Activated CD8-positive, alpha-beta memory T cell treated with anti-CD3 and anti-CD28 coated beads, Interleukin-2, amount 10 ng/mL, durations not matched to agents 7 days and 5 days (primary cell): ENCODE measurements around the gene WDFY4. TPM values are rescaled to one million over a fixed set of nuclear protein-coding genes. Genes with fewer than 3 reads are reported as not detected.

Source experiments
- ATAC-seq: fragments of 150-1000 bp; cut with Tn5 transposase; one replicate; pipeline ENCODE4 v1.10.0; 2021; ENCODE audit warnings: moderate library complexity
- CTCF ChIA-PET: fragments of 350-600 bp; sonication (Branson Sonifier 250); formaldehyde crosslinking; loops from one replicate; lab custom pipeline; 2021; ENCODE audit warnings: antibody characterized with exemption; lab: Charles Lee
- DNase-seq: peaks from one replicate; pipeline ENCODE4 v3.0.0-alpha.2; 2020
- H3K27ac Mint-ChIP-seq: one replicate; pipeline ENCODE4 v1.8.0; 2021; ENCODE audit warnings: mild to moderate bottlenecking, mixed read lengths
- H3K27me3 Mint-ChIP-seq: one replicate; pipeline ENCODE4 v1.8.0; 2021; ENCODE audit warnings: mixed read lengths
- H3K36me3 Mint-ChIP-seq: one replicate; pipeline ENCODE4 v1.8.0; 2021; ENCODE audit warnings: mild to moderate bottlenecking, mixed read lengths
- H3K4me1 Mint-ChIP-seq: one replicate; pipeline ENCODE4 v1.8.0; 2021; ENCODE audit warnings: mixed read lengths
- H3K4me3 Mint-ChIP-seq: one replicate; pipeline ENCODE4 v1.8.0; 2021; ENCODE audit warnings: mild to moderate bottlenecking, moderate library complexity, mixed read lengths
- H3K9me3 Mint-ChIP-seq: one replicate; pipeline ENCODE4 v1.8.0; 2022; ENCODE audit warnings: low read depth, mixed read lengths
- total RNA-seq, 2 experiments: library from RNA; stranded (reverse); gene quantifications; one replicate each; pipeline ENCODE4 v1.2.3, GENCODE V29; 2021

The WDFY4 gene
- total RNA-seq, 2 experiments from 2014 or later: 0.06 TPM; not detected in 1

DNA sequence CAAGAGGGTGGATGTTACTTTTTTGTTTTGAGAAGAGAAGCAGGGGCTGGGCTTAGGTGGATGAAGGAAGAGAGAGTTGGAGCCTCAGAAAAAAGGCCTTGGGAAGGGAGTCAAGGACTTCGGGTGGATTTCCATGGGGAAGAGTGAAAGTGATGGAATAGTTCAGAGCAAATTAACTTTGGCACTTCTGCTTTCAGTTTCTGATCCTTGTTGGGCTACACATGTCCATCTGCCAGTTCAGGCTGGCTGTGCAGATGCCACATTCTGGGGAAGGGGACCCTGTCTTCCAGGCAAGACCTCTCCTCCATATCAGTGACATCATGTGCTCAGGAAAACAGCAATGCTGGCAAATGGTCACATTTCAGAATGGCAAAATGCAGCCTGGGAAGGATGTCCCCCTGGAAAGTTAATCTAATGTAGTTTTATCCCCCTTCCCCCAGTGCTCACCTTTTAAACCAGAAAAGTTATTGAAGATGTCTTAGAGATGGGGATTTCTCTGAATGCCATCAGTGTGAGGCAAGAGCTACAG, 86.0 kb downstream of the WDFY4 start:
- no peak overlapping the region for H3K27ac Mint-ChIP-seq
- CTCF ChIA-PET: no interaction called here
- H3K4me1 Mint-ChIP-seq: no peaks in the 10 kb centered on the region
- no peak overlapping the region for H3K4me3 Mint-ChIP-seq
- no peaks in the 10 kb centered on the region for H3K9me3 Mint-ChIP-seq
- H3K36me3 Mint-ChIP-seq: no peaks in the 10 kb centered on the region
- ATAC-seq: no peak
- H3K27me3 Mint-ChIP-seq: no peaks in the 10 kb centered on the region
- peak; percentile 15 for DNase-seq

DNA sequence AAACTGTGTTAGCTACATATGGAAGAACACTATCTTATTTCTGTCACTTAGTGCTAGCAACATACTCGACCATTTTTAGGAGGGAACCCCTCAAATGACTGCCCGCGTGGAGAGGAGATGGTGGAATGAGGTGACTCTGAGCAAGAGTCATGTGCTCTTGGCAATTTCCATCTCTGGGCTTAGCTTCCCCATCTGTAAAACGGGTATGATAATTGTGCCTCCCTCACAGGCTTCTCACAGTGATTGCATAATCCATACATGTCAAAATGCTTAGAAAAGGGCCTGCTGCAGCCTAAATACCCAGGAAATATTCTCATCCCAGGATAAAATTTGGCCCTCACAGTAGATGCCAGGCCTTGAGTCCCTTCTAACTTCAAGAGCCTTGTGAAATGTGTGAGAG, 86.6 kb downstream of the WDFY4 start:
- no peak for ATAC-seq
- H3K9me3 Mint-ChIP-seq: no peaks in the 10 kb centered on the region
- DNase-seq: no peak
- no peak overlapping the region for H3K27ac Mint-ChIP-seq
- no peaks in the 10 kb centered on the region for H3K4me1 Mint-ChIP-seq
- H3K36me3 Mint-ChIP-seq: no peaks in the 10 kb centered on the region
- no peak overlapping the region for H3K4me3 Mint-ChIP-seq
- no peaks in the 10 kb centered on the region for H3K27me3 Mint-ChIP-seq
- CTCF ChIA-PET: no interaction called here

DNA sequence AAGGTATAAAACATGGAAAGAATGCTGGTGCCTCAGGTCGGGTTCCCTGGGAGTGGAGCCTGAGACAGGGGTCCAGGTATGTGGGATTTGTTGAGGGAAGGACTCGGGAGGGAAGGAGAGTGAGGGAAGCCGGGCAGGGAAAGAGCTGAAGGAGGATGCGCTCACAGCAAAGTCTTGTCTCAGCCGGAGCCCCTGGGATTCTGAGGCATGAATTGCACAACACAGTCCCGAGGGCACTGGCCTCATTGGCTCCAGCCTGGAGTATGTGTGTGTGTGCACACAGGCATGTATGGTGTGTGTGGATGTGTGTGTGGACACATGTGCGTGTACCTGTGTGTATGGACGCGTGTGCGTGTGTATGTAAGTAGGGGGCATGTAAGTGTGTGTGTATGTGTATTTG, 87.4 kb downstream of the WDFY4 start:
- H3K4me1 Mint-ChIP-seq: no peaks in the 10 kb centered on the region
- no peaks in the 10 kb centered on the region for H3K27me3 Mint-ChIP-seq
- CTCF ChIA-PET: no interaction called here
- H3K9me3 Mint-ChIP-seq: no peaks in the 10 kb centered on the region
- ATAC-seq: no peak
- DNase-seq: peak; percentile 27
- no peak overlapping the region for H3K4me3 Mint-ChIP-seq
- no peaks in the 10 kb centered on the region for H3K36me3 Mint-ChIP-seq
- H3K27ac Mint-ChIP-seq: no peak overlapping the region

DNA sequence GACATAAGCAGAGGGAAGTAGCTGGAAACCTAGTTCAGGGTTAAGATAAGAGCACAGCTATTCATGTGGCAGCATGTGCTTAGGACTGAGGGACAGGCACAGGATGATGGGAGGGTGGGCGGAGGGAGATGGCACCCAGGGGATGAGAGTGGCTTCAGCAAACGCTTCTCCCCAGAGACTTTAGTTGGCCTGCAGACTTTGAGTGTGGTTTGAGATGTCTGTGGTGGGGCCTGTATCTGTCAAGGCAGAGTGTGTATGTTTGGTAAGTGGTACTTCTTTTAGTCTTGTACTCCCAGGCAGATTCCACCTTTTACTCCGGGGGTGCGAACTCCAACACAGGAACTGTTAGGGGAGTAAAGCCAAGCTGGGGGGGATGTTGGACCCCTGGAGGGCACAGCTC, 88.9 kb downstream of the WDFY4 start:
- Mint-ChIP-seq H3K27ac (no peak overlapping the region), H3K27me3 (no peaks in the 10 kb centered on the region), H3K36me3 (no peaks in the 10 kb centered on the region), H3K4me3 (no peak overlapping the region), H3K9me3 (no peaks in the 10 kb centered on the region), H3K4me1 (no peaks in the 10 kb centered on the region)
- peak; percentile 29 for DNase-seq
- ATAC-seq: no peak
- CTCF ChIA-PET: no interaction called here

DNA sequence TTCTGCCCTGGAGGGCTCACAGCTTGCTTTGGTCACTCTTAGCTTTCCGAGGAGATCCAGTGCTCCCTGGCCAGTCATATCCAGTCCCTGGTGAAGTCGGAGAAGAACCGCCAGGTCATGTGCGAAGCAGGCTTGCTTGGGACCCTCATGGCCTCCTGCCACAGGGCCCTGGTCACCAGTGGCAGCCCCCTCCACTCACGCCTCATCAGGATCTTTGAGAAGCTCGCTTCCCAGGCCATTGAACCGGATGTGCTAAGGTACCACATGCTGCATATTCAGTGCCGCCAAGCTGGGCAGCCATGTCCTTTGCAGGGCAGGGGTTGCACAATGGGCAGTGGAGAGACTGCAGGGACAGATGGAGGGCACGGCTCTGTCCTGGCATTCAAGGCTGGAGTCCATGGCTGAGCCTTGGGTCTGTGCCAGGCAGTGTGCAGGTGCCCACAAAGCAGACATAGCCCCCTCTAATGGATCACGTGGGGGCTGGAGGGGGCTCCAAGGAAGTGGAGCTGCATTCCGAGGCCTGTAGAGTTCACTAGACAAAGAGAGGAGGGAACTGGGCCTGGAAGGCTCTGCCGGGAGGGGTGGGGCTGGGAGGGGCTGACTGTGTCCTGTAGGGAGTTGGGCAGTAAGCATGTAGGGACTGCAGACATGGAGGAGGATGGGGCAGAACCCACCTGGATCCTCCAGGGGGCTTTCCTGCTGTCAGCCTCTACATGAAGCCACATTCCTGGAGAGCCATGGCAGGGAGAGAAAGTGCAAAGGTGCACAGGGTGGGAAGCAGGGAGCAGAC, 89.9 kb downstream of the WDFY4 start:
- no peaks in the 10 kb centered on the region for H3K4me1 Mint-ChIP-seq
- peak; percentile 29 for DNase-seq
- no peak overlapping the region for H3K4me3 Mint-ChIP-seq
- no peaks in the 10 kb centered on the region for H3K9me3 Mint-ChIP-seq
- no peak overlapping the region for H3K27ac Mint-ChIP-seq
- no peak for ATAC-seq
- CTCF ChIA-PET: no interaction called here
- H3K27me3 Mint-ChIP-seq: no peaks in the 10 kb centered on the region
- no peaks in the 10 kb centered on the region for H3K36me3 Mint-ChIP-seq

DNA sequence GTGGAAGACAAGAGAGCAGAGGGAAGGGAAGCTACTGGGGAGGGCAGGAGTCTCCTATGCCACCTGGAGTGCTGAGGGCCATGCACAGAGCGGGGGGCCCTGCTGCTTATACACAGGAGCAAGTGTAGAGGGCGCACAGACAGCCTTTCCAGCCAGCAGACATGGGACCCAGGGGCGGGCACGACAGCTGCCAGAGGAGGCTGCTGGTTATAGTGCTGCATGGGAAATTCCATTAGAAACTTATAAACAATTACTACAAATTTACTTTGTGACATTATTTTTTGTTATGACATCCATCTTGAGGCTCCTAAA, 90.5 kb downstream of the WDFY4 start:
- no peaks in the 10 kb centered on the region for H3K4me1 Mint-ChIP-seq
- H3K4me3 Mint-ChIP-seq: no peak overlapping the region
- DNase-seq (no peak), ATAC-seq (no peak)
- H3K27ac Mint-ChIP-seq: no peak overlapping the region
- H3K27me3 Mint-ChIP-seq: no peaks in the 10 kb centered on the region
- CTCF ChIA-PET: no interaction called here
- H3K36me3 Mint-ChIP-seq: no peaks in the 10 kb centered on the region
- H3K9me3 Mint-ChIP-seq: no peaks in the 10 kb centered on the region

DNA sequence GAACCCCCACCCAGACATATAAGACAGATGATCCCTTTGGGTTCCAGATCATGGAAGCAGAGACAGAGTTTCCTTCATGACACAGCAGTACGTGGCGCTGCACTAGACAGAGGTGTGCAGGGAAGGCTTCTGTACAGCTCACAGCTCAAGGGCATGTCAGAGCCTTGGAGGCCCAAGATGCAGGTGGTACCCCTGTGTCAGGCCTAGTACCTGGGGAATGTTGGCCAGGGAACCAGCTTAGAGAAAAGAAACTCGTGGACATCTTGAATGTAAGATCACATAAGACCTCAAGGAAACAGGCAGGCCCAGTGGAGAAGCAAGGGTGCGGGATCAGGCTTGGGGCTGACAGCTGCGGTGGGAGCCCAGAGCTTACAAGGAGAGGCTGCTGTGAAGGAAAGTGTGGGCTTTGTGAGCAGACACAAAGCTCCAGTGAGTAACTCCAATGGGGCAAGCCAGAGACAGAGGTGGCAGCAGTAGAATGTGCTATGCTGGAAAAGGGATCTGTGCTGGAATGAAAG, 91.4 kb downstream of the WDFY4 start:
- H3K4me3 Mint-ChIP-seq: no peak overlapping the region
- ATAC-seq (no peak), DNase-seq (peak; percentile 5)
- no peaks in the 10 kb centered on the region for H3K4me1 Mint-ChIP-seq
- H3K36me3 Mint-ChIP-seq: no peaks in the 10 kb centered on the region
- H3K9me3 Mint-ChIP-seq: no peaks in the 10 kb centered on the region
- H3K27ac Mint-ChIP-seq: no peak overlapping the region
- CTCF ChIA-PET: no interaction called here
- H3K27me3 Mint-ChIP-seq: no peaks in the 10 kb centered on the region

DNA sequence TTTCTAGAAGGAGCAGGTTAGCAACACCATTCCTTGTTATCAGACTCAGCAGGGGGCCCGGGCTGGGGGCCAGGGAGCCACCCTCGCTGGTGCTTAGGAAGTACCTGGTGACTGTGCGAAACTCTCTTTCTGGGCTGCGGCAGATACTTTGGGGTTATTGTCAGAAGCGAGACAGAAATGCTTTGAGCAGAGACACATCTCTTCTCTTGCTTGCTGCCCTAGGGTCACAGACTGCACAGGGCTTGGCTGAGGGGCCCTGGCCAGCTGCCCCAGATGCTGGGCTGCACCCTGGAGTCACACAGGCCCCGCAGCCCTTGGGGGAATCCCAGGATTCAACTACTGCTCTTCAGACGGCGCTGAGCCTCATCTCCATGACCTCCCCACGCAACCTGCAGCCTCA, 91.9 kb downstream of the WDFY4 start:
- no peak for ATAC-seq
- Mint-ChIP-seq H3K9me3 (no peaks in the 10 kb centered on the region), H3K27me3 (no peaks in the 10 kb centered on the region), H3K27ac (no peak overlapping the region), H3K4me3 (no peak overlapping the region), H3K4me1 (no peaks in the 10 kb centered on the region), H3K36me3 (no peaks in the 10 kb centered on the region)
- peak; percentile 15 for DNase-seq
- CTCF ChIA-PET: no interaction called here

DNA sequence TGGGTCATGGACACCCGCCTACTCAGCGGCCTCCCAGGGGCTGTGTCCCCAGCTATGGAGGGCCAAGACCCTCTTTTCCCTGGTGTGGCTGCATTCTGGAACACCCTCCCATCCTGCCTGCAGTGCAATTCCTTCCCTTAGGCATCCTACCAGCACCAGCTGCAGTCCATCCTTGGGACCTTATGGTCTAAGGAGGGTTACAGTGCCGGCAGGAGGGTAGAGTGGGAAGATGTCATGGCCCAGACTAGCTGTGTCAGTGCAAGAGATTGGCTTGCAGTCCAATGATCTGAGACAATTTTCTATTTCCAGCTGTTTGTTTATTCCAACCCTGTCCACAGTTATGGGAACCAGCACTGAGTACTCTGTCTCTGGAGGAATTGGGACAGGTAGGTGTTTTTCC, 92.4 kb downstream of the WDFY4 start:
- Mint-ChIP-seq H3K27me3 (peaks cover 3% of the 10 kb centered on the region), H3K9me3 (no peaks in the 10 kb centered on the region), H3K36me3 (no peaks in the 10 kb centered on the region), H3K27ac (no peak overlapping the region), H3K4me3 (no peak overlapping the region), H3K4me1 (no peaks in the 10 kb centered on the region)
- CTCF ChIA-PET: no interaction called here
- ATAC-seq (no peak), DNase-seq (peak; percentile 15)

DNA sequence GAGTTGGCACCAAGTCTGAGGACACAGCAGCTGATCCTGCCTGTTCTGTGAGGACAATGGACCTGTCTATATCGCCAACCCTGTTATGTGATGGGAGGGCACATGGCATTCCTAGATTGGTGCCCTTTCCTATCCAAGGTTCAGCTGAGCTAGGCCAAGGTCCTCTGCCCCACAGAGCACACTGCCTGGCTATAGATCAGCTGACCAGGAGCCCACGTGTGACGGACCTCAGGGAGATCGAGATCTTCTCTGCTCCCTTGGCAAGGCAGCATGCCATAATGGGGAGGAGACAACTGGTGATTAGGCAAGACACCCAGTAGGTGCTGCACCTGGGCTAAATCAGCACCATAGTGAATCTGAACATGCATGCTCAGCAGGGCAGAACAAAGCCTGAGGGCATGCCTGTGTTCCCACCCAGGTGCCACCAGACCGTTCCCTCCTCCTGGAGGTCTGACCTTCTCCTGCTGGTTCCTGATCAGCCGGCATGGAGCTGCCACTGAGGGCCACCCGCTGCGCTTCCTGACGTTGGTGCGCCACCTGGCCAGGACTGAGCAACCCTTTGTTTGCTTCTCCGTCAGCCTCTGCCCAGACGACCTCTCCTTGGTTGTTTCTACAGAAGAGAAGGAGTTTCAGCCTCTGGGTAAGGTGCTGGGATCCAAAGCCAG, 93.7 kb downstream of the WDFY4 start:
- CTCF ChIA-PET: no interaction called here
- Mint-ChIP-seq H3K36me3 (no peaks in the 10 kb centered on the region), H3K27me3 (peaks cover 6% of the 10 kb centered on the region), H3K4me1 (no peaks in the 10 kb centered on the region), H3K27ac (no peak overlapping the region), H3K4me3 (no peak overlapping the region), H3K9me3 (no peaks in the 10 kb centered on the region)
- DNase-seq (peak; percentile 30), ATAC-seq (no peak)

DNA sequence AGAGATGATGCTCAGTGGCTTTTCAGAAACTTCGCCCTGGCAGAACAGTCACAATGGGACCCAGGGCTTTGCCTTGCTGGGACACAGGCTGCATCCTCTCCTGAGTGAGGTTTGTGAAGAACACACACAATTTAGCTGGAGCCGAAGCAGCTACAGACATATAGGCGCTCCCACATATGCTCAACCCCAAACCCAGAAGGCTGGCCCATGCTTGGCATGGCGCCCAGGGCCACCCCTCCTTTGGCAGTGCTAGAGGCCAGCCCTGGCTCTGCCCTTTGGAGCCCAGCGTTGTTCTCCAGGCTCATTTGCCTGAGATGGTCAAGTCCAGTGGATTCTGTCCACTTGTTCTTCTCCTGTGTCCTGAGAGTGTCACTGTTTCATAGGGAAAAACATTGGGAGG, 94.4 kb downstream of the WDFY4 start:
- no peak for ATAC-seq
- DNase-seq: peak; percentile 1
- peaks cover 6% of the 10 kb centered on the region for H3K27me3 Mint-ChIP-seq
- H3K4me3 Mint-ChIP-seq: no peak overlapping the region
- H3K36me3 Mint-ChIP-seq: no peaks in the 10 kb centered on the region
- no peak overlapping the region for H3K27ac Mint-ChIP-seq
- H3K4me1 Mint-ChIP-seq: no peaks in the 10 kb centered on the region
- H3K9me3 Mint-ChIP-seq: no peaks in the 10 kb centered on the region
- CTCF ChIA-PET: no interaction called here

DNA sequence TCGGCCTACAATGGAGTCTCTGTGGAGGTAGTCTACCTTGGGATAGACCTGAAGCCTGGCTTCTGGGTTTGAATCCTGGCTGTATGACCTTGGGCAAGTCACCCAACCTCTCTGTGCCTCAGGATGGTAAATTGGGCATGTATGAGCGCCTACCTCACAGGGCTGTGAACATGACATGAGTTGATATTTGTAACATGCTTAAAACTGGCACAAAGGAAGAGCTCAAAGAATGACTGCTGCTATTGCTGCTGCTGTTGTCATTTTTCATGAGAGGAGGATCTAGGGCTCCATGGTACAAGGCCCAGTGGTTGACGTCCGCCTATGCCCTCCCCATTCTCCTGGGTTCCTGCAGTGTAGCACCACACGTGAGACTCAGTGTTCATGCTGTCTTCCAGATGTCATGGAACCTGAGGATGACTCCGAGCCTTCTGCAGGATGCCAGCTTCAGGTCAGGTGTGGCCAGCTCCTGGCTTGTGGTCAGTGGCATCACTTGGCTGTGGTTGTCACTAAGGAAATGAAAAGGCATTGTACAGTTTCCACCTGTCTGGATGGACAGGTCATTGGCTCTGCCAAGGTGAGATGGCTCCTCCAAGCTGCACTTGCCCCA, 95.0 kb downstream of the WDFY4 start:
- Mint-ChIP-seq H3K27me3 (peaks cover 6% of the 10 kb centered on the region), H3K27ac (no peak overlapping the region), H3K4me3 (no peak overlapping the region), H3K4me1 (no peaks in the 10 kb centered on the region), H3K9me3 (no peaks in the 10 kb centered on the region), H3K36me3 (no peaks in the 10 kb centered on the region)
- DNase-seq: peak; percentile 18
- ATAC-seq: no peak
- CTCF ChIA-PET: no interaction called here

DNA sequence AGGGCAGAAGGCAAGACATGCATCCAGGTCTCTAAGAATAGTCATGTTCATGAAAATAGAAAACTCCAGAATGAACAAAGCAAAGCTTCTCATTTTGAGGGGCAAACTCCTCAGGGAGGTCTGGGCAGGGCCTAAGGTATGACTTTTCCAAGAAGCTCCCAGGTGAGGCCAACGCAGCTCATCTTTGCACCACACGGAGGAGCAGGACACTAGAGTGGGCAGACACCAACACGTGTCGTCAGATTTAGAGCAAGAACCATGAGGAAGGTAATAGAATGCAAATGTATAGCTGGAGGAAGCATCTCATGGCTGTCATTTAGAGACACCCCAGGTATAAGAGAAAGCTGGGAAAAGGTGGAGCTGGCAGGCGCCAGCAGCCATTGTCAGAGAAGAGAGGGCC, 95.7 kb downstream of the WDFY4 start:
- Mint-ChIP-seq H3K36me3 (no peaks in the 10 kb centered on the region), H3K27me3 (peaks cover 6% of the 10 kb centered on the region), H3K4me3 (no peak overlapping the region), H3K27ac (no peak overlapping the region), H3K4me1 (no peaks in the 10 kb centered on the region), H3K9me3 (no peaks in the 10 kb centered on the region)
- no peak for DNase-seq
- CTCF ChIA-PET: no interaction called here
- ATAC-seq: no peak

DNA sequence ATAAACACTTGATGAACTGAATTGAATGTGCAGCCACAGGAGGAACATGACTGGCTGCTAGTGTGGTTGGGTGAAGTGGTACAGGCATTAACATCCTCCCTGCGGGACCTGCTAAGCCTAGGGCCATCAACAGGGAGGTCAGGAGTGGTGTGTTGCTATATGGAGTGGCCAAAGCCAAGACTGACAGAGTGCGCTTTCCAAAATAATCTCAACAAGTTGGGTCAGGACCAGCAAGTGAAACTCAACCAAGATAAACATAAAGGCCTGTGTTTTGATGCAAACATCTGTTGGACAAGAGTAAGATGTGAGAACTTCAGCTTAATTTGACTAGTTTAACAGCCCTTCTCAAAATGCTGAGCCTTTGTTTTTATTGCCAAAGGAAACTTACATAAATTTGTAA, 97.7 kb downstream of the WDFY4 start:
- no peaks in the 10 kb centered on the region for H3K36me3 Mint-ChIP-seq
- peaks cover 11% of the 10 kb centered on the region for H3K27me3 Mint-ChIP-seq
- H3K4me1 Mint-ChIP-seq: no peaks in the 10 kb centered on the region
- CTCF ChIA-PET: no interaction called here
- DNase-seq: peak; percentile 22
- H3K27ac Mint-ChIP-seq: no peak overlapping the region
- H3K4me3 Mint-ChIP-seq: no peak overlapping the region
- ATAC-seq: no peak
- no peaks in the 10 kb centered on the region for H3K9me3 Mint-ChIP-seq
